Measurements from ENCODE around the gene PDLIM3.

Gene PDLIM3

DNA sequence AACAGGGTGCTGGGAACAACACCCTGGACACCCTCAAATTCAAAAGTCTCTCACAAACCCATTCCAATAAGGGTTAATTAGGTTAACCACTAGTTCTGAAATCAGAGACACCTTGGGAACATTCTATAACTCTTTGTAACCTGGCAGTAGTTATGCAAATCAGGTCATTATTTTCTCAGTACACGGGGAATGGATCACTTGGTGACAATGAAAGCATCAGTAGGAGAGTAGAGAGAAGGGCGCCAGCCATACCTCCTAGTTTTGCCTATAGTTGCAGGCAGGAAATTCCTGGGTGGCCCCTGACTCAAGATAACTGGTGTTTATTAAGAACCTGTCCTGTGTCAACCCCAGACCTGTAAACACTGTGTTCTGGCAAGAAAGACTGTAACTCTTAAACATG lies 66.3 kb downstream of the PDLIM3 start:
- no peak for TF ChIP-seq CTCF (IDR thresholded peaks at IDR 0.05; ENCODE audit: low read depth, low read length, missing control alignments)
- no peak for DNase-seq (ENCODE audit: extremely low read depth, low read depth)
- no peak overlapping the region for H3K4me3 ChIP-seq (replicated peaks; ENCODE audit: low read depth, low read length)

DNA sequence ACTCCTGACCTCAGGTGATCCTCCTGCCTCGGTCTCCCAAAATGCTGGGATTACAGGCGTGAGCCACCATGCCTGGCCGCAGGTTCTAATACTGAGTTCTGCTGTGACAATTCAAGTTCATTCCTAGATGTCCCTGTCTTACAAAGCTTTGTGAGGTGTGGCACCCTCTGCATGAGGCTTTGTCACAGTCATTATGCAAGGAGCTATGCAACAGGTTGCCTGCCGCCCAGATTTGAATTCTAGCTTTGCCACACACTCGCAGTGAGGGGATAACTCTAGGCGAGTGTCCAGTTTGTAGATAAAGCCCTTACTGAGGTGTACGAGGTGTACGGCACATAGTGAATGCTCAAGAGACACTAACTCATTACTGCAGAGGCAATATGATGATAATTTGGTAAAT lies 67.3 kb downstream of the PDLIM3 start:
- no peak for TF ChIP-seq CTCF (IDR thresholded peaks at IDR 0.05; ENCODE audit: low read depth, low read length, missing control alignments)
- no peak overlapping the region for H3K4me3 ChIP-seq (replicated peaks; ENCODE audit: low read depth, low read length)
- no peak for DNase-seq (ENCODE audit: extremely low read depth, low read depth)

DNA sequence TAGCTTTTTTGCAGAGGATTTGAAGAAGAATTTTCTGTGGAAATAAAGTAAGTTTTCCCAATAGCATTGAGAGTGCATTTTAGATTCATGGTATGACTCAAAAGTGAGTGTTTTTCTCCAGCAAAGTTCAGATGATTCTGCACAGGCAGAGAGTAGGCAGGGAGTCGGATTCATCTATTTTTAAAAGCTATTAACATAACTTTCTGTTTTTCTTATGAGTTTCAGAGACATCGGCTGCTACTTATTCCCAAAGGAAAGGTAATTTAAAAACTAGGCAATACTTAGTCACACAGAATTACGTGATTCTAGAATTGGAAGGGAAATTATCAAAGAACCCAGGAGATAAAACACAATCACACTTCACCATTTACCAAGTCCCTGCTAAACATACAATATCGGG lies 68.2 kb downstream of the PDLIM3 start:
- DNase-seq (ENCODE audit: extremely low read depth, low read depth): no peak
- no peak overlapping the region for H3K4me3 ChIP-seq (replicated peaks; ENCODE audit: low read depth, low read length)
- no peak for TF ChIP-seq CTCF (IDR thresholded peaks at IDR 0.05; ENCODE audit: low read depth, low read length, missing control alignments)

DNA sequence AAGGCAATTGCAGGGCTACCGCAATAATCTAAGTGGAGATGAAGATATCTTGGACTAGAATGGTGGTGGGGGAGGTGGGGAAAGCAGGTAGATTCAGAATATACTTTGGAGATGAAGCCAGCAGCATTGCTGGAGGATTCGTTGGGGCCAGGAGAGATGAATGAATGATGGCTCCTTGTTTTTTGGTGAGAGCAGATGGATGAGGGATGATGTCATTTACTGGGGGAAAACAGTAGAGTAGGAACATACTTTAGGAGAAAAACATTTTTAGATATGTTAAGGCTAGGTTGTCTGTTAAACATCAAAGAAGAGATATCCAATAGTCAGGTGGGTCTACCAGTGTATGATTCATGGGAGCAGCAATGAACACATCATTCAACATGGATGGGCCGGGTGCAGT lies 69.6 kb downstream of the PDLIM3 start:
- no peak for DNase-seq (ENCODE audit: extremely low read depth, low read depth)
- H3K4me3 ChIP-seq (replicated peaks; ENCODE audit: low read depth, low read length): no peak overlapping the region
- TF ChIP-seq CTCF (IDR thresholded peaks at IDR 0.05; ENCODE audit: low read depth, low read length, missing control alignments): no peak

GRCh38 chr4:185464887-185465286 lies 70.4 kb downstream of the PDLIM3 start:
- no peak for TF ChIP-seq CTCF (IDR thresholded peaks at IDR 0.05; ENCODE audit: low read depth, low read length, missing control alignments)
- no peak overlapping the region for H3K4me3 ChIP-seq (replicated peaks; ENCODE audit: low read depth, low read length)
- DNase-seq (ENCODE audit: extremely low read depth, low read depth): no peak

GRCh38 chr4:185464183-185464582 lies 71.1 kb downstream of the PDLIM3 start:
- no peak overlapping the region for H3K4me3 ChIP-seq (replicated peaks; ENCODE audit: low read depth, low read length)
- TF ChIP-seq CTCF (IDR thresholded peaks at IDR 0.05; ENCODE audit: low read depth, low read length, missing control alignments): no peak
- no peak for DNase-seq (ENCODE audit: extremely low read depth, low read depth)

GRCh38 chr4:185463541-185463940 lies 71.8 kb downstream of the PDLIM3 start:
- no peak for TF ChIP-seq CTCF (IDR thresholded peaks at IDR 0.05; ENCODE audit: low read depth, low read length, missing control alignments)
- no peak for DNase-seq (ENCODE audit: extremely low read depth, low read depth)
- H3K4me3 ChIP-seq (replicated peaks; ENCODE audit: low read depth, low read length): no peak overlapping the region

All from HFF-Myc (cell line).